H1 (cell line): ENCODE results near the gene SAMD4A.

Experiments used
- CTCF ChIP-seq, 3 experiments: IDR thresholded peaks; 1 replicate in 2 of 3; 2 replicates in 1 of 3; pipeline versions ENCODE4 v1.5.1 to v1.6.1; 2011; ENCODE audit warnings: low read length in 3 of 3, mild to moderate bottlenecking in 3 of 3, inconsistent platforms in 2 of 3, low read depth in 1 of 3, moderate library complexity in 1 of 3; ENCODE audit not compliant: insufficient read depth in 1 of 3; ENCODE audit errors: control extremely low read depth in 1 of 3
- FOSL1 ChIP-seq: IDR thresholded peaks from 2 replicates; pipeline ENCODE4 v1.6.1; 2011; ENCODE audit warnings: mild to moderate bottlenecking, low read depth, low read length, moderate library complexity; ENCODE audit not compliant: insufficient read depth
- JUN ChIP-seq: IDR thresholded peaks from 2 replicates; pipeline ENCODE4 v1.6.1; 2011; ENCODE audit warnings: low read depth, mild to moderate bottlenecking, improper control_type of control experiment, low read length
- JUND ChIP-seq: IDR thresholded peaks from 2 replicates; pipeline ENCODE4 v1.6.1; 2011; ENCODE audit warnings: mild to moderate bottlenecking, improper control_type of control experiment, low read length
- POLR2A ChIP-seq, 2 experiments: IDR thresholded peaks; 1 replicate in 1 of 2; 2 replicates in 1 of 2; pipeline ENCODE4 v1.6.1; 2011; ENCODE audit warnings: low read depth in 2 of 2, low read length in 2 of 2, mild to moderate bottlenecking in 2 of 2; ENCODE audit errors: control extremely low read depth in 1 of 2
- RFX5 ChIP-seq: IDR thresholded peaks from 2 replicates; pipeline ENCODE4 v1.6.1; 2011; ENCODE audit warnings: low read depth, low read length, improper control_type of control experiment, borderline replicate concordance
- SUZ12 ChIP-seq: fragments of 200-600 bp; sonication (generic); IDR thresholded peaks from 2 replicates; pipeline ENCODE4 v1.6.1; 2012; ENCODE audit warnings: mild to moderate bottlenecking, inconsistent platforms, low read length, moderate library complexity, mixed read lengths
- USF2 ChIP-seq: IDR thresholded peaks from 2 replicates; pipeline ENCODE4 v1.6.1; 2011; ENCODE audit warnings: low read length, improper control_type of control experiment
- ZNF274 ChIP-seq: IDR thresholded peaks from 2 replicates; pipeline ENCODE4 v1.7.0; 2012; ENCODE audit warnings: low read length, borderline replicate concordance; ENCODE audit errors: extremely low read depth

- TF ChIP-seq CTCF (IDR thresholded peaks at IDR 0.05; ENCODE audit: control extremely low read depth in 1 of 3, insufficient read depth in 1 of 3, low read depth in 1 of 3, low read length in 3 of 3) (no peak), SUZ12 (no peak), POLR2A (IDR thresholded peaks at IDR 0.05; ENCODE audit: control extremely low read depth in 1 of 2, low read depth in 2 of 2, low read length in 2 of 2) (no peak), USF2 (no peak), JUN (no peak), RFX5 (no peak), ZNF274 (no peak), FOSL1 (no peak), JUND (no peak)
Observed at GRCh38 chr14:54693761-54694160, 126.8 kb downstream of the SAMD4A start.
